Fibroblast of peridontal ligament (primary cell): ENCODE data around the gene C9.
A peak's percentile ranks its signal among the peaks of the same experiment; 100 is the strongest.
"Not testable (repeated sequence)": the region's sequence is repeated elsewhere in the genome, so short reads cannot be mapped to it uniquely, and the experiment has no call there.

Experiments
- DNase-seq: peaks from one replicate; pipeline ENCODE4 v3.0.0-alpha.2; 2010; ENCODE audit errors: extremely low read depth

The C9 gene

DNA sequence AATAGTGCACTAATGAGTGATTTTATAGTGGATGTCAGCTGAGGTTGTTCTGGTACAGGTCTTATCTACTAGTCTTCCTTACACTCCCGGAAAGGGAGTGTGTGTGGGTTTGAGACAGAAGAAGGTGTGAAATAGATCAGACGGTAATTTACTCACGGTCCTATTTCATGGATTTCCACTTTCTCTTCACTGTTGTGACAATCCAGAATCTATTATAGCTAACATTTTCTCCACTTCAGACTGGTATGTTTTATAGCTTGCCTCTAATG, 7.0 kb upstream of the C9 start:
- no peak for DNase-seq

GRCh38 chr5:39370555-39371366, 6.5 kb upstream of the C9 start:
- DNase-seq, result no peak

DNA sequence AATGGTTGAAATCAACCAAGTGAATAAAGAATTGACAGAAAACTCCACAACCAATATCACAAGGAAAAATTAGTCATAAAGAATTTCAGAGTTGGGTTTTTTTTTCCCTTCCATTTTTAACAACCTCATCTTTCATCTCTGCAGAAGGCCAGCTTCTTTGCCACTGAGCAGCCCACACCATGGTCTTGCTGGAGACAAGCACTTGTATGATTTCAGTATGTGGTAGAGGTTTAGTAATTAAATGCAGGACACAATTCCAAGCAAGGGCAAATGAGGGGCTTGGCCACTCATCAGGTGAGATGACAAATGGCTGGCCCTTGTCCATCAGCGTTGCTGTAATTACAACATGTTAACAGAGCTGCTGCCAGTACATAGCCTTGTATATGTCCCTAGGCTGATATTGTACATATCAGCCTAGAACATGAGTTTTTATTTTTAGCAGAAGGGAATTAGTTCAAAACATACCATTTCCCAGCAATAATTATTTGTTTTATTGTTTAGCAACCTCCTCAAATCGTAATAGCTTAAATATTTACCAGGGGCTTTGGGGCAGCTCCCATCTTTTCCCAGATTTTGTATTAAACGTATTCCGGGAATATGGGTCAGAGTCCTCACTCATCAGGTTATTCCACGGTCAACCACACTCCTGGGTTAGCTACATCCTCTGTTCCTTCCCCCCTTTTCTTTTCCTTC, 5.0 kb upstream of the C9 start:
- no peak for DNase-seq

- no peak for DNase-seq
These were observed 3.8 kb upstream of the C9 start for GRCh38 chr5:39368116-39368515.

DNA sequence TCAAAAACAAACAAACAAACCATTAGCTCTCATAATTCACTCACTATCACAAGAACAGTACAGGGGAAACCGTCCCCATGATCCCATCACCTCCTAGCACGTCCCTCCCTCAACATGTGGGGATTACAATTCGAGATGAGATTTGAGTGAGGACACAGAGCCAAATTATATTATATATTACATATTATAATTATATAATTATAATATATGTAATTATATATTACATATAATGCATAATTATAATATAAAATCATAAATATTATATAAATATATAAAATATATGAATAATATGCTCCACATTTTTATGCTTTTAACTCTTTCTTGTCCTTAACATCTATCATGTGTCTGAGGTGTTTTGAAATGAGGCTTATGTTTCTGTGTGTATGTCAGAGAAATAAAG, 3.4 kb upstream of the C9 start:
- no peak for DNase-seq

DNA sequence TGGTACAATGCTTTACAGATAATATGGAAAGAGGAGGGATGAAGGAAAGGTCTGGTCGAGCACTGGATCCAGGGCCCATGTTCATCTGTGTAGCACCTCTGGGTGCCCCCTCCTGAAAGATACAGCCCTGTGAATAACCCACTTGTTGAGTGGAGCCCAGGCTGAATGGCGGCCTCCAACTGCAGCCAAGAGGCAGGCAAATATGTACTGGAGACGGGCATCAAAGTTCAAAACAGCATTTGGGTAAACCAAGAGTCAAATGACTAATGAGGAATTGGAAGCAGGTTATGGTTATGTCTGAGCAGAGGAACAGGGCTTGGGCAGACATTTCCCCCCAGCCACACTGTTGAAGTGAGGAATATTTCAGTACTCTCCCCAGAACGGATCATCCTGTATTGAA, 1.1 kb downstream of the C9 start:
- no peak for DNase-seq

DNA sequence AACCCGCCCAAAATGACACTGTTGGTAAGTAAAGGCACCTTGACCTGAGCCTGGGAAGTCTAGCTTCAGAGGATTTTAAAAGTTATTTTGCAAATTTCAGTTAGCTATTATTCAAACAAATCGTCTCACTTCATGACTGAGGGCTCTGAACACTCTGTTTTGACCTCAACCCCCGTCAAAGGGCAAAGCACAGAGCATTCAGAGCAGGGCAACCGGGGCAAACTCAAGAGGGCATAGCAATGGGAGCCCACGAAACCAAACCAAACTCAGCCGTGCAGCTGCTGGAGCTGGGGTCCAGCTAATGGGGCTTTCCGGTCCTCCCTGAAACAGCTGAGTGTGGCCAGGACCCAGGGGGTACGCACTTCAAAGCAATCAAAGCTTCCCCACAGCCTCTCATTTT, 1.6 kb downstream of the C9 start:
- DNase-seq, result no peak

DNA sequence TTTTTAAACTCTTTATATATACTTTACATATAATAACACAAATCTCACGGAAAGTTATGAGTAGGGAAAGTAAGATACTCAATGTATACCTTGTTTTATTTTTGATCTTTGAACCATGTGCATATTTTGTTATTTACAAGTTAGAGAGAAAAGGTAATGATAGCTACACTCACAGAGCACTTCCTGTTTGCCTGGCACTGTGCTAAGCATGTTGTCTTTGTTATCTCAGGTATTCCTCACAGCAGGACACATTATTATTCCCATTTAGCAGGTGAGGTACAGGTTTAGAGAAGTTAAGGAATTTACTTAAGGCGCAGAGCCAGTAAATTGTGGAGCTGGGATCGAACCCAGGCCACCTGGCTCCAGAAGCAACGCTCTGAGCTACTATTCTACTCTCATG, 3.0 kb downstream of the C9 start:
- DNase-seq, result no peak

DNA sequence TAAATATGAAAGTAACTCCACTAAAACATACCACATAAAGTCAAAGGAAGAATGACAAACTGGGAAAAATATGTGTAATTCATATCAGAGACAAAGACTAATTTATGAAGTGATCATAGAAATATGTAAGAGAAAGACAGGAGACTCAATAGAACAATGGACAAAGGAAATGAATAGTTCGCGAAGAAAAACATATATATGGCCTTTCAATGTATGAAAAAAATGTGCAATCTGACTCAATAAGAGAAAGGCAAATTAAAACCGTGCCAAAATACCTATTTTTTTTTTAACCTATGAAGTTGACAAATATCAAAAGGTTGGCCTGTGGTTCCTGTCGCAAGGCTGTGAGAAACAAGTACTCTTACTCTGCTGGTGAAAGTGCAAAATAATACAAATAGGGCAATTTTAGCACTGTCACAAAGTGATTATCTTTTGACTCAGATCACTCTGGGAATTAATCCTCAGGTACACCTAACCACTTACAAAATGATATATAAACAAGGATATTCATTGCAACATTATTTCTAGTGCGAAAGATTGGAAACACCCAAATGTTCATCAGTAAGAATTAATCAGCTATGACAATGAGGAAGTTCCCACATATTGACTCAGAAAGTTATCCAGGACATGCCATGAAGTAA, 3.7 kb downstream of the C9 start:
- no peak for DNase-seq

DNA sequence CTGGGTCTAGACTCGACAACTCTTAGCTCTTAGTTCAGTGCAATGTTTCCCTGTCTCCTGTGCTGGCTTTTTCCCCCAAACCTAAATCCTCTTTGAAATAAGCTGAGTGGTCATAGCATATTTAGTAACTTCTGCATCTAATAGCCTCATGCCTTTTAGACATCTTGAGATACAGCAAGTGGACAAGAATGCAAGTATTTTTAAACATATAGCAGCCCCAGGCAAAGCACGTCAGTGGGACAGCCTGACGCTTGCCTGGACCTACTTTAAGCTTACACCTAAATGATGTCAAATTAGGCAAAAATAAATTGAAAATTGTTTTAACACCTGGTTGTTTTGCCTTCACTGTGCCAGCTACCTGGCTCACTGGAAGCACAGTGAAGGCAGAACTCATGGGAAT, 8.0 kb downstream of the C9 start:
- DNase-seq, result no peak

DNA sequence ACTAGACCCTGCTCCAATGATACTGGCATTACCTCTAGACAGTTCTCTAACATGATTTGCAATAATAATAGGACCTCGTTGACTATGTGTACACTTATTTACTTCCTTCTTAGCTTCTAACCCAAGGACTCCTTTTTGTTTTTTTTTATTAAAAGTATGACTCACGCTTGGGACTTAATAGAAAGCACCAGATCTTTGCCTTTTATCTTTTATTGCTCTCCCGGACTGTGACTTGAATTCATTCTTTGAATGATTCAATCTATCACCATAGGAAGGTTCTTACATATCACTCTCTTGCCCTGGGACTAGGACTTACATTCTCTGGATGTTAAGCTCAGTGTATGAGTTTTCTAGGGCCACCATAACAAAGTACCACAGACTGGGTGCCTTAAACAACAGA, 9.0 kb downstream of the C9 start:
- DNase-seq, result no peak

GRCh38 chr5:39353717-39354399, 10.4 kb downstream of the C9 start:
- DNase-seq, result no peak

DNA sequence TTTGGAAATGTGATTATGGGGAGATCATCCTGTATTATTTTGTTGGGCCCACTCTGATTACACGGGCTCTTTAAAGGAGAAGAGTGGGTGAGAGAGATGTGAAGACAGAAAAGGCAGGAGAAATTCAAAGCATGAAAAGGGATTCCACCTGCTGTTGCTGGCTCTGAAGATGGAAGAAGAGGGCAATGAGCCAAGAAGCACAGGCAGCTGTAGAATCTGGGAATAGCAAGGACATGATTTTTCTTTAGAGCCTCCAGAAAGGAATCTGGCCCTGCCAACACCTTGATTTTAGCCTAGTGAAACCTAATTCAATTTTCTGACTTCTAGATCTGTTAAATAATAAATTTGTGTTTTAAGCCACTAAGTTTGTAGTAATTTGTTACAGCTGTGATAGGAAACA, 11.3 kb downstream of the C9 start:
- DNase-seq, result no peak

DNA sequence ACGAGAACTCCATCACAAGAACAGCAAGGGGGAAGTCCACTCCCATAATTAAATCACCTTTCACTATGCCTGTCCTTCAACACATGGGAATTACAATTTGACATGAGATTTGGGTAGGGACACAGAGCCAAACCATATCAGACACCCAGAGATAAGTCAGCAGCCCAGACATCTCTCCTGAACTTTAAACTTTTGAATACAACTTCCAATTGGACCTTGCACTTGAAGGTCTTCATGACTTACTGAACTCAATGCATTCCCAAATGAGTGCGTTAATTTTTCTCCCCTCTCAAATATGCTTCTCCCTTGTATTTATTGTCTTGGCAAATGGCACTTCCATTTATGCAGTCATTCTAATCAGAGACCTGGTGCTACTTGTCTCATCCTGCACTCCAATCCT, 12.1 kb downstream of the C9 start:
- DNase-seq, result no peak

- DNase-seq, result no peak
These were observed 14.8 kb downstream of the C9 start for GRCh38 chr5:39349484-39349883.

DNA sequence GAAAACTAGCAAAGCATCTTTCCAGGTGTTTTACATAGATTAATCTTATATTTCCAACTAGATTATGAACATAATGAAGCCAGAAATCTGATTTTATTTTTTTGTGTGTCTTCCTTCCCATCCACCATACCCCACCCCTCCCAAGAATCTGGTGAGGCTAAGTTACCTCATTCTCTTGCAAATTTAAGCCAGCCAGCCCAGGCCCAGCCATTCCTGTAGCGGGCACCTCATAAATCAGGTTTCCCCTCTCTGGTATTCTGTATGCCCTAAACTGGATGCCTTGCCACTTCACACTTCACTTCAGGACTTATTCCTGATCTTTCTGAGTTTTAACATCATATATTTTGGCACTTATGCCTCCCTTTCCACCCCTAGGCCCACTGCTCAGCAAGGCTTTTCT, 21.8 kb downstream of the C9 start:
- DNase-seq, result no peak

- DNase-seq, result no peak
These were observed 22.4 kb downstream of the C9 start for GRCh38 chr5:39341896-39342295.

GRCh38 chr5:39340506-39340905, 23.8 kb downstream of the C9 start:
- peak; percentile 88 for DNase-seq

DNA sequence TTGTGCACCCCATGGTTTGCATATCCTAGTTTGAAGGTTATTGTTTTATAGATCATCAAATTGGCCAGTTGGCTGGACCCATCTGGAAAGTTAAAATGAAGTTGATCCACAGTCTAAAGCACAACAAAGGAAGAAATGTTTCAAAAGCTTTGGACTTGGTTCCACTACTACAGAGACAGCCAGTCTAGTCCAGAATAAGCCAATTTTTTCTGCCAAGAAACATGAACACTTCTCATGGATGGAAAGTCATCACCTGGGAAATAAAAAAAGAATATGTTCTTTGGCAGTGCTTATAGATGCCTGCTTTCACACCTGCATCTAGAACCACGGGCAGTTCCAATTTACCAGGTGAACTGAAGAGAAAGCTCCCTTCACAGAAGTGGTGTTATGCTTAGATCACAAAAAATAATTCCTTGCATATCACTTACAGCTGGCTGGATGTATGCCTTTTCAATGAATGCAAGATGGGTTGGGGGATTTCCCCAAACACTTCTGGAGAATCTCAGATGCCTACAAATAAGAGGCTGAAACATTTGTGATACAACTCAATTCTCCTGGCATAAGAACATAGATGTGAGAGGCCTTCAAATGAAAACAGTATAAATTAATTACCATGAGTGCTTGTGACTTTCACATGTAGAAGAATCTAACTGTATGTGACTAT, 26.9 kb downstream of the C9 start:
- DNase-seq, result no peak

DNA sequence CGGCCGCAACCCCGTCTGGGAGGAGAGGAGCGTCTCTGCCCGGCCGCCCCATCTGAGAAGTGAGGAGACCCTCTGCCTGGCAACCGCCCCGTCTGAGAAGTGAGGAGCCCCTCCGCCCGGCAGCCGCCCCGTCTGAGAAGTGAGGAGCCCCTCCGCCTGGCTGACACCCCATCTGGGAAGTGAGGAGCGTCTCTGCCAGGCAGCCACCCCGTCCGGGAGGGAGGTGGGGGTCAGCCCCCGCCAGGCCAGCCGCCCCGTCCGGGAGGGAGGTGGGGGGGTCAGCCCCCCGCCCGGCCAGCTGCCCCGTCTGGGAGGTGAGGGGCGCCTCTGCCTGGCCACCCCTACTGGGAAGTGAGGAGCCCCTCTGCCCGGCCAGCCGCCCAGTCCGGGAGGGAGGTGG, 30.0 kb downstream of the C9 start:
- DNase-seq, result not testable (repeated sequence)

DNA sequence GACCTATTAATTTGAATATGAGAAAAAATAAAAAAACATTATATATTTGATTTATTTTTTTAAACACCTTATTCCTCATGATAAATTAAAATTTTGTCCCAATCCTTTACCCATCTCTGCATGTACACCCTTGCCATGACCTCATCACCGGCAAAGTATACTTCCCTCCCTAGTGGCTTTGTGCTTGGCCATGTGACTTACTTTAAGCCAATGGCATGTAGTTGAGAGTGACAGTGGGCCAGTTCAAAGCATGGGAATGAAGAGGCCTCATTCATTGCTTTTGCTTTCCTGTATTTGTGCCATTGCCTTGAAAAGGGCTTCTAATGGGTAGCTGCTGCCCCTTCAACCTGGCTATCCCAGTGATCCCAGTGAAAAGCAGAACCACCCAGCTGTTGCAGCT, 31.2 kb downstream of the C9 start:
- no peak for DNase-seq

- DNase-seq, result peak; percentile 80
These were observed 32.4 kb downstream of the C9 start for GRCh38 chr5:39331861-39332381.
